GM12891 (cell line): ENCODE results near the gene A4GALT. TPM values are rescaled to one million over a fixed set of nuclear protein-coding genes. Genes with fewer than 3 reads are reported as not detected.

ENCODE experiments used
- DNase-seq: peaks from one replicate; pipeline ENCODE4 v3.0.0; 2011; ENCODE audit warnings: low spot score; ENCODE audit not compliant: insufficient read length
- FAIRE-seq: peaks from 2 replicates; lab custom pipeline; 2011; peaks lifted over from hg19 to GRCh38; lab: Jason Lieb, UNC
- PAX5 ChIP-seq: IDR thresholded peaks from 2 replicates; pipeline ENCODE4 v1.6.1; 2011; ENCODE audit warnings: low read length, moderate library complexity, mild to moderate bottlenecking; ENCODE audit not compliant: insufficient read depth, severe bottlenecking
- POLR2A ChIP-seq: IDR thresholded peaks from 2 replicates; pipeline ENCODE4 v1.6.1; 2011; ENCODE audit warnings: low read depth, low read length, control low read depth
- POLR2AphosphoS5 ChIP-seq: IDR thresholded peaks from 2 replicates; pipeline ENCODE4 v1.6.1; 2011; ENCODE audit warnings: low read depth, low read length, control low read depth
- POU2F2 ChIP-seq: IDR thresholded peaks from 2 replicates; pipeline ENCODE4 v1.6.1; 2011; ENCODE audit warnings: low read depth, mild to moderate bottlenecking, control low read depth, low read length, moderate library complexity
- SPI1 ChIP-seq: IDR thresholded peaks from 2 replicates; pipeline ENCODE4 v1.6.1; 2011; ENCODE audit warnings: low read depth, low read length, control low read depth
- TAF1 ChIP-seq: IDR thresholded peaks from 2 replicates; pipeline ENCODE4 v1.6.1; 2011; ENCODE audit warnings: low read depth, low read length, control low read depth
- polyA plus RNA-seq: library from polyadenylated mRNA; unstranded; fragments of >200 nt; gene quantifications from one replicate; pipeline ENCODE4 v1.2.1, GENCODE V29; 2012; ENCODE audit warnings: low read depth, missing spikeins, inconsistent platforms; ENCODE audit not compliant: missing spikeins

A4GALT gene
- 11.9 TPM for polyA plus RNA-seq

- no peak for TF ChIP-seq POLR2AphosphoS5
- no peak for TF ChIP-seq SPI1
- no peak for TF ChIP-seq POLR2A
- no peak for TF ChIP-seq POU2F2
- TF ChIP-seq TAF1 = no peak
- TF ChIP-seq PAX5 = no peak
- DNase-seq (no peak), FAIRE-seq (peak; percentile 58)
Observed at GRCh38 chr22:42720263-42721044, at the start of gene A4GALT. A4GALT (minus strand) TSS chr22:42720870; CDS start chr22:42693951, 26,919 bp downstream.

GRCh38 chr22:42770448-42770726 is 49.7 kb upstream of the A4GALT start:
- FAIRE-seq = no peak
- no peak for TF ChIP-seq POU2F2
- TF ChIP-seq POLR2AphosphoS5 = no peak
- no peak for TF ChIP-seq PAX5
- TF ChIP-seq TAF1 = no peak
- no peak for TF ChIP-seq SPI1
- no peak for TF ChIP-seq POLR2A
- no peak for DNase-seq

- peak; percentile 99 for FAIRE-seq
- peak; percentile 83 for DNase-seq
- TF ChIP-seq SPI1 (peak; percentile 99), TAF1 (no peak), POLR2A (no peak), POLR2AphosphoS5 (peak; percentile 37; the same call in 1 of the 2 replicates), PAX5 (peak; percentile 99), POU2F2 (no peak; the same call in 1 of the 2 replicates)
Observed at GRCh38 chr22:42769574-42770447, 49.1 kb upstream of the A4GALT start.

- no peak for FAIRE-seq
- TF ChIP-seq SPI1 = no peak
- TF ChIP-seq POU2F2 = no peak
- no peak for TF ChIP-seq POLR2A
- no peak for TF ChIP-seq PAX5
- no peak; the same call in 1 of the 2 replicates for TF ChIP-seq POLR2AphosphoS5
- no peak for TF ChIP-seq TAF1
- DNase-seq = no peak
Observed at GRCh38 chr22:42769238-42769573, 48.5 kb upstream of the A4GALT start.

GRCh38 chr22:42768385-42769035 is 47.8 kb upstream of the A4GALT start:
- TF ChIP-seq POLR2A (no peak), POLR2AphosphoS5 (no peak)
- DNase-seq (no peak), FAIRE-seq (peak; percentile 16)

- no peak for TF ChIP-seq POLR2A
- no peak for TF ChIP-seq SPI1
- TF ChIP-seq POLR2AphosphoS5 = no peak
- TF ChIP-seq POU2F2 = no peak
- TF ChIP-seq TAF1 = no peak
- TF ChIP-seq PAX5 = no peak
- FAIRE-seq (peak; percentile 45), DNase-seq (no peak)
Observed at GRCh38 chr22:42766860-42767259, 46.2 kb upstream of the A4GALT start.

GRCh38 chr22:42764895-42765363 is 44.3 kb upstream of the A4GALT start:
- DNase-seq (no peak), FAIRE-seq (no peak)
- no peak for TF ChIP-seq POLR2AphosphoS5
- no peak for TF ChIP-seq POLR2A
- no peak for TF ChIP-seq TAF1
- no peak for TF ChIP-seq POU2F2
- TF ChIP-seq PAX5 = no peak
- TF ChIP-seq SPI1 = no peak

- DNase-seq (no peak), FAIRE-seq (peak; percentile 38)
- TF ChIP-seq TAF1 = no peak
- TF ChIP-seq POLR2A = no peak
- TF ChIP-seq POLR2AphosphoS5 = no peak
- TF ChIP-seq POU2F2 = no peak
- no peak for TF ChIP-seq SPI1
- no peak for TF ChIP-seq PAX5
Observed at GRCh38 chr22:42763965-42764480, 43.4 kb upstream of the A4GALT start.
